Right kidney (tissue), 1 donor: ENCODE results near the gene CCDC91.

Experiments used
- DNase-seq: peaks from one replicate; pipeline ENCODE4 v3.0.0-alpha.2; 2016

The CCDC91 gene

DNA sequence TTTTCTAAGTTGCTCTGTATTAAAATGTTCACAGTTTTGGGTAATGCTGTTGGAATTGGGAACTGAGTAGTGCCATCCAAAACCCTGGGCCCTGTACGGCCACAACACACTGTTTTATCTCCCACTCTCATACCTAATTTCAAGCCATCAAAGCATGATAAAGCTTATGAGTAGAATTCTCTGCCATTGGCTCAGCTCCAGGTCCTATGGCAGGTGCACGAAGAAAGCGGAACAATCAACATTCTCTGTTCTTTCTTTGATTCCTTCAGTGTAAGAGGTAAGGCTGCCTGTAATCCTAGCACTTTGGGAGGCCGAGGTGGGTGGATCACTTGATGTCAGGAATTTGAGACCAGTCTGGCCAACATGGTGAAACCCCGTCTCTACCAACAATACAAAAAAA, 394.9 kb downstream of the CCDC91 start:
- DNase-seq, result no peak

DNA sequence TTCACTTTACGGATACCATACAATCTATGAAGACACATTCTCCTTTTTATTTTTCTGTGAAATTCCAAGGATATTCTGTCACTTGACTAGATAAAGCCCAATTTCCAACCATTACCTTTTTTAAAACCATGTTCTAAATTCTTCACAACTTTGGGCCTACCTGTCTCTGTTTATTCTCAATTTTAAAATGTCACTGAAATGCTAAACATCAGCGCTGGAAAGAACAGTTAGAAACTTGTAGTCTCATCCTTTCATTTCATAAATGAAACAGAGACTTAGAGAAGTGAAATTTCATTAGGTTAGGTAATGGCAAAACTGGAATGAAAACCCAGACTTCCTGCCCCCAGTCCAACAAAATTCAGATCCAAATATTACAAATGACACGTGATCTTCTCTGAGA, 396.2 kb downstream of the CCDC91 start:
- no peak for DNase-seq

DNA sequence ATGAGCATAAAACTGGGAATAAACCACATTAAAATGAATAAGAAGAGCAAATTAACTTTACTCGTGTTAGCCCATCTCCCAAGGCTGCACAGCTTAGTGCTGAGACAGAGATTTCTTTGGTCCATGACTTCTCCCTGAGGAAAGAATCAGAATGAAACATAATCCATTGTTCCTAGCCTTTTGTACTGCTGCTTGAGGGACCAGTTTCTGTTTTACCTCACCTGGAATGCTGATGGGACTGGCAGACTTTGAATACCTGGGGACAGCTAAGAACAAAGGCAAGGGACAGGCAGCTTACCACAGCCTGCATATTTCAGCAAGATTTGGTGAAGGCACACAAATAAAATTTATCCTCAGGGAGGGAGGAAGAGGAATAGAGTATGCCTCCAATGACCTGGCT, 401.6 kb downstream of the CCDC91 start:
- no peak for DNase-seq
